ENCODE data around the gene ZHX3. TPM values are rescaled to one million over a fixed set of nuclear protein-coding genes. Genes with fewer than 3 reads are reported as not detected.

Gene ZHX3
- total and polyA plus RNA-seq, 9 of the 15 experiments (the other 6 are each of a cell fraction or from before 2014, with no cell fraction given) = 0.80 to 14.6 (median 4.9) TPM

DNA sequence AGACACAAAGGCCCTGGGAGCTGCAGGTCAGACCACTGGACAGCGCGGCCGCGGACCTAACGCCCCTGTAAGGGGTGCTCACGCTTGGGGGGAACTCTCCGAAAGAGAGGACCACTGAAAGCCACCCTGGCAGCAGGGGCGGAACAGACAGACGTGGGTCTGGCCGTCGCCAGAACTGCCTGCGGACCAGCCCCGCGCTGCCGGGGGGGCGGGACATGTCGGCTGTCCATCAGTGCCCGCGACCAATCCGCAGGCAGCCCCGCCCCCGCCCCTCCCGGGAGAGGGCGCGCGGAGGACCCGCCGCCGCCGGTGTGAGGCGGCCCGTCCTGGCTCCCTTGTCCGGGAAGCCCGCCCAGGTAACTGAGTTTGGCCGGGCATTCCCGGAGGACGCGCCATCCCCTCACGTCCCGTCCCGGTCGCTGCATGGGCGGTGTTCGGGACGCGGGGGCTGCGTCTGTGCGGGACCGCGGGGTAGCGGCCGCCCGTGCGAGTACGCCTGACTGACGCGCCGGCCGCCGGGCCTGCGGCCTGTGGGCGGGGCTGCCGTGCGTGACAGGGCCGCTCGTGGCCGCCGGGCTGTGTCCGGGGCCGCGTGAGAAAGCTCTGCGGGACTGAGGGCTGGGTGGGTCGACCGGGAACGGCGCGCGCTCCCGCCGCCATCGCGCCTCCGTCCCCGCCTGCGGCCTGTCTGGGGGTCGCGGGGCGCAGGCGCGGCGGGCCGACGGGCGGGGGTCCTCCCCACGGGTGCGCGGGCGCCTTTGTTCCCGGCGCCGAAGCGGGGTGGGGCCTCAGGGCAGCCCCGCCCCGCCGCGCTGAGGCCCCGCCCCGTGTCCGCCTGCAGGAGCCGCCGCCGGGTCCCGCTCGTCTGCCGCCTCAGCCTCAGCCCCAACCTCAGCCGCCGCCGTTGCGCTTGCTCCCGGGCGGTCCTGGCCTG lies 180.6 kb downstream of the ZHX3 start, which contains the start of gene PLCG1 (continued):
- no peak for TF ChIP-seq GATAD2A (IDR thresholded peaks at IDR 0.05)
- TF ChIP-seq CBFA2T3 (IDR thresholded peaks at IDR 0.05) = no peak
- TF ChIP-seq ZNF586 (CRISPR knock-in tag; conservative IDR thresholded peaks at IDR 0.05) = no peak
- TF ChIP-seq ZNF77 (CRISPR knock-in tag; IDR thresholded peaks at IDR 0.05) = no peak
- no peak for TF ChIP-seq RAD21 (CRISPR knock-in tag; conservative IDR thresholded peaks at IDR 0.05 in 1 of 2, IDR thresholded peaks at IDR 0.05 in 1 of 2)
- TF ChIP-seq HNRNPK (IDR thresholded peaks at IDR 0.05; ENCODE audit: low read depth, low read length, poor library complexity, severe bottlenecking) = no peak
- TF ChIP-seq KDM2B (CRISPR knock-in tag; IDR thresholded peaks at IDR 0.05) = 0 out of 2 replicates have a peak, but pooled peaks have one; percentile 64
- TF ChIP-seq CHCHD3 (CRISPR knock-in tag; IDR thresholded peaks at IDR 0.05) = no peak
- TF ChIP-seq MIER1 (IDR thresholded peaks at IDR 0.05; ENCODE audit: low read depth) = no peak
- TF ChIP-seq, protein P1, sequence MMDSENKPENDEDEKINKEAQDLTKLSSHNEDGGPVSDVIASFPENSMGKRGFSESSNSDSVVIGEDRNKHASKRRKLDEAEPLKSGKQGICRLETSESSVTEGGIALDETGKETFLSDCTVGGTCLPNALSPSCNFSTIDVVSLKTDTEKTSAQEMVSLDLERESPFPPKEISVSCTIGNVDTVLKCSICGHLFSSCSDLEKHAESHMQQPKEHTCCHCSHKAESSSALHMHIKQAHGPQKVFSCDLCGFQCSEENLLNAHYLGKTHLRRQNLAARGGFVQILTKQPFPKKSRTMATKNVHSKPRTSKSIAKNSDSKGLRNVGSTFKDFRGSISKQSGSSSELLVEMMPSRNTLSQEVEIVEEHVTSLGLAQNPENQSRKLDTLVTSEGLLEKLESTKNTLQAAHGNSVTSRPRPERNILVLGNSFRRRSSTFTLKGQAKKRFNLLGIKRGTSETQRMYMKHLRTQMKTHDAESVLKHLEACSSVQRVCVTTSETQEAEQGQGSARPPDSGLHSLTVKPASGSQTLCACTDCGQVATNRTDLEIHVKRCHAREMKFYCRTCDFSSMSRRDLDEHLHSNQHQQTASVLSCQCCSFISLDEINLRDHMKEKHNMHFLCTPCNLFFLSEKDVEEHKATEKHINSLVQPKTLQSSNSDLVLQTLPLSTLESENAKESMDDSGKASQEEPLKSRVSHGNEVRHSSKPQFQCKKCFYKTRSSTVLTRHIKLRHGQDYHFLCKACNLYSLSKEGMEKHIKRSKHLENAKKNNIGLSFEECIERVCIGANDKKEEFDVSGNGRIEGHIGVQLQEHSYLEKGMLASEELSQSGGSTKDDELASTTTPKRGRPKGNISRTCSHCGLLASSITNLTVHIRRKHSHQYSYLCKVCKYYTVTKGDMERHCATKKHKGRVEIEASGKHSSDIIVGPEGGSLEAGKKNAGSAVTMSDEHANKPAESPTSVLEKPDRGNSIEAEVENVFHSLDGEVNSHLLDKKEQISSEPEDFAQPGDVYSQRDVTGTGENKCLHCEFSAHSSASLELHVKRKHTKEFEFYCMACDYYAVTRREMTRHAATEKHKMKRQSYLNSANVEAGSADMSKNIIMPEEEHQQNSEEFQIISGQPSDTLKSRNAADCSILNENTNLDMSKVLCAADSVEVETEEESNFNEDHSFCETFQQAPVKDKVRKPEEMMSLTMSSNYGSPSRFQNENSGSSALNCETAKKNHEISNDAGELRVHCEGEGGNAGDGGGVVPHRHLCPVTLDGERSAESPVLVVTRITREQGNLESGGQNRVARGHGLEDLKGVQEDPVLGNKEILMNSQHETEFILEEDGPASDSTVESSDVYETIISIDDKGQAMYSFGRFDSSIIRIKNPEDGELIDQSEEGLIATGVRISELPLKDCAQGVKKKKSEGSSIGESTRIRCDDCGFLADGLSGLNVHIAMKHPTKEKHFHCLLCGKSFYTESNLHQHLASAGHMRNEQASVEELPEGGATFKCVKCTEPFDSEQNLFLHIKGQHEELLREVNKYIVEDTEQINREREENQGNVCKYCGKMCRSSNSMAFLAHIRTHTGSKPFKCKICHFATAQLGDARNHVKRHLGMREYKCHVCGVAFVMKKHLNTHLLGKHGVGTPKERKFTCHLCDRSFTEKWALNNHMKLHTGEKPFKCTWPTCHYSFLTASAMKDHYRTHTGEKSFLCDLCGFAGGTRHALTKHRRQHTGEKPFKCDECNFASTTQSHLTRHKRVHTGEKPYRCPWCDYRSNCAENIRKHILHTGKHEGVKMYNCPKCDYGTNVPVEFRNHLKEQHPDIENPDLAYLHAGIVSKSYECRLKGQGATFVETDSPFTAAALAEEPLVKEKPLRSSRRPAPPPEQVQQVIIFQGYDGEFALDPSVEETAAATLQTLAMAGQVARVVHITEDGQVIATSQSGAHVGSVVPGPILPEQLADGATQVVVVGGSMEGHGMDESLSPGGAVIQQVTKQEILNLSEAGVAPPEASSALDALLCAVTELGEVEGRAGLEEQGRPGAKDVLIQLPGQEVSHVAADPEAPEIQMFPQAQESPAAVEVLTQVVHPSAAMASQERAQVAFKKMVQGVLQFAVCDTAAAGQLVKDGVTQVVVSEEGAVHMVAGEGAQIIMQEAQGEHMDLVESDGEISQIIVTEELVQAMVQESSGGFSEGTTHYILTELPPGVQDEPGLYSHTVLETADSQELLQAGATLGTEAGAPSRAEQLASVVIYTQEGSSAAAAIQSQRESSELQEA (IDR thresholded peaks at IDR 0.05; ENCODE audit: low read depth) = no peak
- TF ChIP-seq FOSL1 (tag; conservative IDR thresholded peaks at IDR 0.05) = peak; percentile 11; the same call in 1 of the 2 replicates
- TF ChIP-seq, protein P2, sequence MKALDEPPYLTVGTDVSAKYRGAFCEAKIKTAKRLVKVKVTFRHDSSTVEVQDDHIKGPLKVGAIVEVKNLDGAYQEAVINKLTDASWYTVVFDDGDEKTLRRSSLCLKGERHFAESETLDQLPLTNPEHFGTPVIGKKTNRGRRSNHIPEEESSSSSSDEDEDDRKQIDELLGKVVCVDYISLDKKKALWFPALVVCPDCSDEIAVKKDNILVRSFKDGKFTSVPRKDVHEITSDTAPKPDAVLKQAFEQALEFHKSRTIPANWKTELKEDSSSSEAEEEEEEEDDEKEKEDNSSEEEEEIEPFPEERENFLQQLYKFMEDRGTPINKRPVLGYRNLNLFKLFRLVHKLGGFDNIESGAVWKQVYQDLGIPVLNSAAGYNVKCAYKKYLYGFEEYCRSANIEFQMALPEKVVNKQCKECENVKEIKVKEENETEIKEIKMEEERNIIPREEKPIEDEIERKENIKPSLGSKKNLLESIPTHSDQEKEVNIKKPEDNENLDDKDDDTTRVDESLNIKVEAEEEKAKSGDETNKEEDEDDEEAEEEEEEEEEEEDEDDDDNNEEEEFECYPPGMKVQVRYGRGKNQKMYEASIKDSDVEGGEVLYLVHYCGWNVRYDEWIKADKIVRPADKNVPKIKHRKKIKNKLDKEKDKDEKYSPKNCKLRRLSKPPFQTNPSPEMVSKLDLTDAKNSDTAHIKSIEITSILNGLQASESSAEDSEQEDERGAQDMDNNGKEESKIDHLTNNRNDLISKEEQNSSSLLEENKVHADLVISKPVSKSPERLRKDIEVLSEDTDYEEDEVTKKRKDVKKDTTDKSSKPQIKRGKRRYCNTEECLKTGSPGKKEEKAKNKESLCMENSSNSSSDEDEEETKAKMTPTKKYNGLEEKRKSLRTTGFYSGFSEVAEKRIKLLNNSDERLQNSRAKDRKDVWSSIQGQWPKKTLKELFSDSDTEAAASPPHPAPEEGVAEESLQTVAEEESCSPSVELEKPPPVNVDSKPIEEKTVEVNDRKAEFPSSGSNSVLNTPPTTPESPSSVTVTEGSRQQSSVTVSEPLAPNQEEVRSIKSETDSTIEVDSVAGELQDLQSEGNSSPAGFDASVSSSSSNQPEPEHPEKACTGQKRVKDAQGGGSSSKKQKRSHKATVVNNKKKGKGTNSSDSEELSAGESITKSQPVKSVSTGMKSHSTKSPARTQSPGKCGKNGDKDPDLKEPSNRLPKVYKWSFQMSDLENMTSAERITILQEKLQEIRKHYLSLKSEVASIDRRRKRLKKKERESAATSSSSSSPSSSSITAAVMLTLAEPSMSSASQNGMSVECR (CRISPR knock-in tag; IDR thresholded peaks at IDR 0.05) = 0 out of 2 replicates have a peak, but pooled peaks have one; percentile 8
- peak; percentile 4; the same call in 1 of the 2 replicates for TF ChIP-seq HCFC1 (IDR thresholded peaks at IDR 0.05; ENCODE audit: low read depth, low read length)
